ENCODE data around the gene ANO2.

Gene ANO2

DNA sequence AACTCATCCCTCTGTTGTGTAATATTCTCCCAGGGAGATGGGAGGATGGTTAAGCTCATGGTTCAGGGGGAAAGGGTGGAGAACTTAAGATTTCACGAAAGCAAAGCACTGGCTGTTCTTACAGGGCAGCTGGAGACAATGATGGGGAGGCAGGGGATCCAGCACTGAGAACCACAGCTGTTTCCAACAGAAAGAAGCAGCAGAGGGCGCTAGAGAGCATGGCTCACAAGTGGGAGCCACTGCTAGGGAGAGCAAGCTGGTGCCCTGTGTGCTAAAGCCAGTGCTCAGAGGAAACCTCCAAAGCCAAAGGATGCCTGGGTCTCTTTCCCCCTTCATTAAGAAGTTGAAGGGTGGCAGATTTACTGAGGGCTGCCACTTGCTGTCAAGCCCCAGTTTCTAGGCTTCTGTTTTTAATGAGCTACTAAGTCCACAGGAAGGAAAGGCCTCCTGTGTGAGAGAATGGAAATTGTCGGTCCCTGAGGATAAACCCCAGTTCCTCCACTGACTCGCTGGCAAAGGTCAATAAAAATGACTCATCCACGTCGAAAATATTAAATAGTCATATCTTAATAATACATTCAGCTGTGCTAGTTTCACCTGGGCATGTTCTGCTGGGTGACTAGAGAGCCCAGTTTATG, 199.7 kb downstream of the ANO2 start:
- no peak for DNase-seq (ENCODE audit: low read depth, low spot score)
- no peak overlapping the region for H3K27ac ChIP-seq

DNA sequence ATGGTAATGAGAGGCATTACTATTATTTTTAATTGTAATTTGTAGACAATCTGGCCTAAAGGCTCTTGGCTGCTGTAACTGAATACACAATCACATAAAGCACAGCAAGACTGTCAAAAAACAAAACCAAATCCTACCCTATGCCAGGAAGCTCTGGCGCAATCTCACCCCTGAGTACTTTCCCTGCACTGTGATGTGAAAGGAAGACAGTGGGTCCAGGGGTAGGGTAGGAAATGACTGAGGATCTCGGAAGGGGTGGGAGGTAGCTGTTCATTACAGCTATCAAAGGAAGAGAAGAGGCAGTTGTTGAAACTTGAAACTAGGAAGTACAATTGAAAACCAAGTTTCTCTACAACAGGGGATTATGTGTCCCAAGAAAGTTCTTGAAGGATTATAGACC, 202.8 kb downstream of the ANO2 start:
- DNase-seq (ENCODE audit: low read depth, low spot score) = no peak
- H3K27ac ChIP-seq = no peak overlapping the region

DNA sequence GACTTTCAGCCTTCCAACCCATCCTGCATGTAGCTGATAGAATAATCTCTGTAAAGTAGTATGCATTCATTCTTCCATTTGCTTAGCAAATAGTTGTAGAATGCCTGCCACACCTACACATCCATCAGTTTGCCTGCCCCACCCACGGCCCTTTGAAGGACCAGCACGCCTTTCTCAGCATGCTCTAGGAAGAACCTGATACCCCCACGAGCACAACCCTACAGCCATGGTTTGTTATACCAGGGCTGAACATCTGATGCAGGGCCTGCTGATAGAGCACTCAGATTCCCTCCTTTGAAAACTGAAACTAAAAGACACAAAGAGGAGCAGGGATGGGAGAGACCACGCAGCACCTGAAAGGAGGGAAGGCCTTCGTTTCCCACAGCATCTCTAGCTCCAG, 205.1 kb downstream of the ANO2 start:
- no peak overlapping the region for H3K27ac ChIP-seq
- DNase-seq (ENCODE audit: low read depth, low spot score) = no peak

DNA sequence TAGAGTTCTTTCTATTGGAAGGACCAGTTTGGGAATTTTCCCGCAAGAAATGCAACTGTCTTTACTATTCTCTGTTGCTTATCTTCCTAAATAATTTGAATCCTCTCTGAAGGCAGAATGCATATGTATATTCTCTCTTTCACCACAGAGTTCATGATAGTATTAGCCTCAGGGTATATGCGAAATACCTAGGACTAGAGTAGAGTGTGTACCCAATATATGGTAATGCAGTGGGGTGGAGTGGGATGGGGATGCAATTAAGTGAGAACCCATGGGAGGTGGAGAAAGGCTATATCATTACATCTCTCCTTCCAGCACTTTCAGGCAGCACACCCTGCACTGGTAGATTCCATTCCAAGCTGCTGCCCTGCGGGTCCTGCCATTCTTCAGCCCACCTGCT, 207.3 kb downstream of the ANO2 start:
- no peak overlapping the region for H3K27ac ChIP-seq
- DNase-seq (ENCODE audit: low read depth, low spot score) = no peak

DNA sequence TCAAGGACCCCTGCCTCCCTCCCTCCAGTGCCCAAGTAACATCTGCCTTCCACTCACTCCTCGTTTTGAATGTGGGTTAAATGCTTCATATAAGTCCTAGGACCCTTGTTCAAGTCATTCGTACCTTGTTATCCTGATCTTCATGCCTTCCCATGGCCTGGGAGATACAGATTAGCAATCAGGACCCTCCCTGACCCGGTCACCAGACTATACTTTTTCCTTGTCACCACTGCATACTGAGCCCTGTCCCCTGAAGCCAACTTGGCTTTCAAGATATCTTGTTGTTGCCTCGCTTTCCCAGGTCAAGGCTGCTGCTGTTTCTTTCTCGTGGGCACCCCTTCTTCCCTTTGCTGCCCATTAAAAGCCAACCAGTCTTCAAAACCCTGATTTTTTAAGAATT, 208.5 kb downstream of the ANO2 start:
- H3K27ac ChIP-seq = no peak overlapping the region
- no peak for DNase-seq (ENCODE audit: low read depth, low spot score)

DNA sequence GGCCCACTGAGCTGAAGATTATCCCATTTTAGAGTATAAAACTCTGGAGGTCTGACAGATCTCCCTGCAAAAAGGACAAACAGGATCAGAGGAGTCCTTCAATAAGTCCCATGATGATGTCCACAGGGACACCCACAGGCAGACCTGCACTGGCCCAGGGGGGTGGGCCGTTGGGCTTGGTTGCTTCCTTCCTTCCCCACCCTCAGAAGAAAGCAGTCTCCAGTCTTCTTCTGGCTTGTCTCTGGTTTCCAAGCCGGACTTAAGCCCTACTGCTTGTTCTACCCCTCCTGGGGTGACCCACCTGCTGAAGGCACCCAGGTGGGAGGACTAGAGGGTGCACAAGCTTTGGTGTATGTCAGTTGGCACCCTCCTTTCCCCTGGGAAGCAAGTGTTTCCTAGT, 209.0 kb downstream of the ANO2 start:
- no peak for DNase-seq (ENCODE audit: low read depth, low spot score)
- no peak overlapping the region for H3K27ac ChIP-seq

DNA sequence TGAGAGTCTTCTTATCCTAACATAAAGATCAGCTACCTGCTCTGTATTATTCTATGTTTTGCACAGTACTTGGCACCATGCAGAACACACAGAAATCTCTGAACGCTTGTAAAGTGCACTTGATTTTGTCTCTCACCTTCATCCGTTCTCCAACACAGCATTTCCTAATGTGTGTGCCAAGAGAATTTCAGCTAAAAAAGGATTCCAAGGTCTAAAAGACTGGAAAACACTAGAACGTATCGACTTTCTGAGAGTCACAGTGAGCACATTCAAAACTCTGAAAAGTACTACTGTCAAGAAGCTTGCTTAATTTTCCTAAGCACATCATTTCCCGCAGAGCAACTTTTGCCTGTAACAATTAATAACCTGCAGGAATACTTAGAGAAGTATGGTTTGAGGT, 211.1 kb downstream of the ANO2 start:
- DNase-seq (ENCODE audit: low read depth, low spot score) = no peak
- H3K27ac ChIP-seq = no peak overlapping the region

DNA sequence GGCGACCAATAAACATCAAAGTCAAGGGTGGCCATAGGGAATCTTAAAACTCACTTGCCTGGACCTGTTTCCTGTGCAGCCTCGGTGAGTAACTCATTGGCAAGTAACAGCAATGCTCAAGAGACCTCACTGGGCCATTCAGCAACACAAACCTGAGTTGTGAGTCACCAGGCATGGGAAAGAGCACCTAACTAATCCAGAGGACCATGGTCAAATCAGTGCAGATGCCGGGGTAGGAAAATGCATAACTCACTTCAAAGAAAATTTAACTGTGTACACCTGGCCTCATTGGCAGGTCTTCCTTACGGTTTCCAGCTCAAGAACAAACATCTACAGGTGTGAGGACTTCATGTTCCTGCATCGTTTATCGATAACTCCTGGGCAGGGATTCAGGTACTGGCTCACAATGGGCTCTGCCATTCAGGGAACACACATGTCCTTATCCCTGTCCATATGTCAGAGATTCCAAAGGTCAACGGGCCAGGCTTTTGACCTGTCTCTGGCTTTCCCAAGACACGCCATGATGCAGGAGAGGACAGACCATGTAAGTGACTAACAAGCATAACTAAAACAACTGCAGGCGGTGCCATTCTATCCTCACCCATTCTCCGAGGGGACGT, 211.8 kb downstream of the ANO2 start:
- peak; percentile 92 for DNase-seq (ENCODE audit: low read depth, low spot score)
- peak overlapping the region; percentile 54 for H3K27ac ChIP-seq

DNA sequence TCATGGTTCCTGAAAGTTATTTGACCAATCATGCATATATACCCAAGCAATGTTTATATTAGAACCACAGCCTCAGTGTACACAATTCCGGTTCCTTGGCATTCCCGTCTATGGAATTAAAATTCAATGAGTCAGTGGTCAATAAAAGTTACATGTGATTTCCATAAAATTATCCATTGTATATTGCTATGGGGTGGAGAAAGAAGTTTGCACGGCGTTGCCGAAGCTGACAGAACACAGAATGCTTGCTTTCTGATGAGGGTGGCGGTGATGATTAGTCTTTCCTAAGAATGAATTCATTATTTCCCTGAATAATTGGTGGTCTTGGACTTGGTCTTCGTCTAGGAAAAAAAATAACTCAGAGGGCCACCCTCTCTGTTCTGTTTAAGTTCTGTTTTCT, 214.1 kb downstream of the ANO2 start:
- no peak overlapping the region for H3K27ac ChIP-seq
- DNase-seq (ENCODE audit: low read depth, low spot score) = no peak

DNA sequence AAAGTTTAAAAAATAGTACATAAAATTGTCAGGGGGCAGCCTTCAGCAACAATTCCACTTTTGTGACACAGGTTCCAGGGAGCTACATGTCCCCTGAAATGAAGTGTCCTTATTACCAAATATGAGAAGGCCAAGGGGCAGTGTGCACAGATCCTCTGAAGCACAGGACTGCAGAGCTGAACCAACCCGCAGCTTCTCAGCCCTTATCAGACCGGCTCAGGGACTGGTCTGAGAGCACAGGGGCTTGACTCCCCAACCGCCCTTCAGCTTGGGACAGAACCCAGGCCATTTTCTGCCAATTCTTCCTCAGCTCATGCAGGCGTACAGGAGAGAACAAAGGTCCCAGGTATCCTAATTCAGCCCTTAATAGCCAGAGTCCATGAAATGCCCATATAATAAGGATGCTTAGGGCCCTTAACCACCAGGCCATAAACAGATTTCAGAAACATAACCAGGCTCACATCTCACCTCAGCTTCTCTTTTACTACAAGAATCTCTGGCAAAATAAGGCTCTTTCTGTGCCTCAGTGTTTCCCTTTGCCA, 221.3 kb downstream of the ANO2 start:
- DNase-seq (ENCODE audit: low read depth, low spot score) = no peak

DNA sequence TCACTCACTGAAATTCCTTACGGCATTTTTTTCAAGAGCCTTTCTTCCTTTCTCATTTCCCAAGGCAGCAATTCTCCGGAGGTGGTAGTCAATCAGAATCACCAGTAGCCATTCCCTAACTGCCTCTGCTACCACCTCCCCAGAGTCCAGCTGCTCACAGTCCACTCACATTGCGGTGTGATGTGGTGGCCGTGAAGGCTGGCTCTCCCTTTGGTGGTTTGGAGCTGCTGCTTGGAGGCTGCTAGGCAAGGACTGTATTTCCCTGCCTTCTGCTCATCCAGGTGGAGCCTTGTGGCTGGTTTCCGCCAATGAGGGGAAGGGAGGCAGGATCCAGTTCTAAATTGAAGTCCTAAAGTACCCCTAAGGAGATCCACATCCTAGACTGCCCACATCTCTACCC, 222.0 kb downstream of the ANO2 start:
- H3K27ac ChIP-seq = no peak overlapping the region
- DNase-seq (ENCODE audit: low read depth, low spot score) = no peak

More for the DNA sequence above, 221.3 kb downstream of the ANO2 start:
- no peak overlapping the region for H3K27ac ChIP-seq

DNA sequence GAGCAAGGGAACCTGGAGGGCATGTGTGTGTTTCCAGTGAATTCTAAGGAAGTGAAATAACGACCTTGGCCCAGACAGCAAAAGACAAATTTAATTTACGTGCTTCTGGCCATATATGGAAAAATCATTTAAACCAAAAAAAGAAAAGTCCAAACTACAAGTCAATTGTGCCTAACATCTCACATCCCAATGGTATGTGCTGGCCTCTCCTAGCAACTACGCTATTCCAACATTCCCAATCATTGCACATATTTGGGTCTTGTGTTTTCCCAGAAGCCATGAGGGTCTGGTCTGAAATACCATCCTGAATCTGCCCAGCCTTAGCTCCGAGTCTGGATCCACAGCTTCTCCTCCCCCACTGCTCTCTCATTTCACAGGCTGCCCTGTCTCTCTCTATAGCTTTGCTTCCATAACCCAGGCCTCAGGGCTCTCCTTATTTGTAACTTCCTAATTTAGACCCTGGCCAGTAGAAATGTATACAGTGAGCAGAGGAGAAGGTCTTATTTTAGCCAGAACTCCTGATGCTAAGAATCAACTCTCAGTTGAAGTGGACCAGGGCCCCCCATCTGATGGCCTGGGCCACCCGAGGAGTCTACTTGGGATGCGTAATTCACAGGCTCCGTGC, 224.6 kb downstream of the ANO2 start:
- no peak overlapping the region for H3K27ac ChIP-seq
- DNase-seq (ENCODE audit: low read depth, low spot score) = no peak

DNA sequence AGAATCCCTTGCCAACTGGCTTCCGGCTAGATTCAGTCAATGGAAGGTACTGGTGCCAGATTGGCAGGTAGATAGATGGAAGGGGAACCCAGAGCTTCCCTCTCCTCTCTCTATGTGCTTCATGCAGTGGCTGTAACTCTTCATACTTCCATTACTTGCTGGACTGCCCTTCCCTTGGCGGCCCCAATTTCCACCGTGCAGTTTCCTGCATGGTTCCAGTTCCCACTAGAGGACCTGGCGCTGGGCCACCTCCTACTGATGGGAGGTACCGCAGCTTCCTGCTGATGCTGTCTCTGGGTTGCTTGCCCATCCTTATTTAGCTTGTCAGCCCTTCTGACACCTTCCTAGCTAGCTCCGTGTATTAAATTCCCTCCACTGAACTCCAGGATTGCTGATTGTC, 226.4 kb downstream of the ANO2 start:
- no peak overlapping the region for H3K27ac ChIP-seq
- no peak for DNase-seq (ENCODE audit: low read depth, low spot score)

DNA sequence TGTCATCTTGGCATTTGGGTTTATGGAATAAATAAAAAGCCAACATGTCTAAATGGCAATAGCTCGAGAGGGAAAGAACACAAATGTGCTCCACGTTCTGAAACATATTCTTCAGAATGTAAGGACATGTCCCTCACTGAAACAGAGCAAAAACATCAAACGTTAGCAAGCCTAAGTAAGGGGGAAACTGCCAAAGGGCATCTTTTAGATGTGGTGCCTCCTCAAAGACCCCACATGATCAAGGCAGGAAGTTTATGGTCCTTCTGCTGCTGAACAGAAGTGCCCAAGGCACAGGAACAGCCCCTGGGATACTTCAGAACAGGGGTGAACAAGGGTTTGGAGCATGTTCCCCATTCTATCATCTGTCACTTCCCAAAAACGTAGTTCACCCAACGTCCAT, 227.0 kb downstream of the ANO2 start:
- DNase-seq (ENCODE audit: low read depth, low spot score) = no peak

DNA sequence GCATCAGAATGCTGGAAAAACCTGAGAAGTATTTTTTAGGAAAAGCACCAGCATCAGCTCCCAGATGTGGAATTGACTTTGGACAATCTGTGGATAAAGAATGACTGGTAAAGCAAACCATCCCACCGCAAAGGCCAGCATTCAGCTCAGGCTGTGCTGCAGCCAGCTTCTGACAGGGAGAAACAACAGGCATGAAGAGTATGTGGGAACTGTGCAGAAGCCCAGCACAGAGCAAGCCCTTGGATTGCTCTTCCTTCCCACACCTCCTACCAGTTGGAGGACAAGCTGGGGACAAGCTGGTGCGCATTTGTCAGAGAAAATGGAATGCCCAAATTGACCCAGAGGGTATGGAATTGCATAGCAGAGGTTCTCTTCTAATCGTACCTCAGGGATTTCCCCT, 228.1 kb downstream of the ANO2 start:
- H3K27ac ChIP-seq = no peak overlapping the region
- DNase-seq (ENCODE audit: low read depth, low spot score) = no peak

More for the DNA sequence above, 227.0 kb downstream of the ANO2 start:
- H3K27ac ChIP-seq = no peak overlapping the region

DNA sequence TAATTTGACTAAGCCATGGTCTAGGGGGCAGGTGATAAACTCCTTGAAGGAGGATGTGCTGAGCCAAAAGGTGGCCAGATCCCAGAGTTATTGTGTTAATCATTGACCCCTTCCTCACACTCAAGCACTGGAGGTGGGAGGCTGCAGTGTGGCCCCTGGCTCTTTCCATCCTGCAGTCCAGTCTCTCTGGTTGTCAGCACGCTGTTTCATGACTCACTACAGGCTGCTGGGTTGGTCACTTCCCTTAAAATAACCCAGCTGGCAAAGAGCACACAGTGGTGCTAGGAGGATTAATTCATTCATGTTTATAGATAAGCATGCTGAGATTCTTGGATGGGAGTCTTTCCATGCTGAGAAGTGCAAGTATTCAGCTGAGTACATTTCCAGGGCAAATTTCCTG, 228.9 kb downstream of the ANO2 start:
- no peak overlapping the region for H3K27ac ChIP-seq
- DNase-seq (ENCODE audit: low read depth, low spot score) = no peak

DNA sequence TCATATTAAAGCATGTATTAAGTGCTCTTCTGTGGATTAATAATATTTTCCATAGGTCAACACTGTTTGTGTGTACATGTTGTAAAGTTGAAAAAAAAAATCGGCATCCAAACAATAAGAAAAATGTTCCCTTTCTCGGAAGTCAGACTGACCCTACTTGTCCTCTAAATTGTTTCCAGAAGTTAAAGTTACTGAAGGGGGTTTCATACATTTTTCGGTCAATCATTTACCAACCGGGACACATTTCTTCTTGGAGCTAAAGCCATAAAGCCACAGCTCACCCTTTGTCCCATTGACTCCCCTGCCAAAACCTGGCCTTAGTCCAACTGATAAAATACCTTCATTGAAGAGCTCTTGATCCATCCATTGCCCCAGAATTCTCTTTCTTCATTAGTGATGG, 230.0 kb downstream of the ANO2 start:
- H3K27ac ChIP-seq = no peak overlapping the region
- no peak for DNase-seq (ENCODE audit: low read depth, low spot score)

DNA sequence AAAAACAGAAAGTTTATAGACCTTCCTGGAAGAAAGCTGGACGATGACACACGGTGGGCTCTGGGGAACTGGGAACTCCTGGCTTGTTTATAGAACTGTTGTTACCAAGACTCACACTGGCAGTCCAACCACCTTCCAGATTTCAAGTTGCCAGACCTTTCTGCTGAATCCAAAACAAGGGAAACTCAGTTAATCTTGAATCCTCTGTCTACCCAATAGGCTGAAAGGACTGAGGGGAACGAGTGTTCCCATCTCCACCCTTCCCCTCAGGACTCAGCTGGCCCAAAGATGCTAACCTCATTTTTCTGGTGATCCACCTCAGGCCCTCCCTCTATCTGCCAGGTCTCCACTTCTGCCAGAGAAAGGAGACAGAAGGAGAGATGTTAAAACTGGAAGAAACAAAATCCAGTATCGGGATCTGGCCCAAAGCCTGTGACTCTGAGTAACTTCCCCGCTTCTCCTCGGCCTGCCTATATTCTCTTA, 231.4 kb downstream of the ANO2 start:
- no peak for DNase-seq (ENCODE audit: low read depth, low spot score)
- no peak overlapping the region for H3K27ac ChIP-seq

DNA sequence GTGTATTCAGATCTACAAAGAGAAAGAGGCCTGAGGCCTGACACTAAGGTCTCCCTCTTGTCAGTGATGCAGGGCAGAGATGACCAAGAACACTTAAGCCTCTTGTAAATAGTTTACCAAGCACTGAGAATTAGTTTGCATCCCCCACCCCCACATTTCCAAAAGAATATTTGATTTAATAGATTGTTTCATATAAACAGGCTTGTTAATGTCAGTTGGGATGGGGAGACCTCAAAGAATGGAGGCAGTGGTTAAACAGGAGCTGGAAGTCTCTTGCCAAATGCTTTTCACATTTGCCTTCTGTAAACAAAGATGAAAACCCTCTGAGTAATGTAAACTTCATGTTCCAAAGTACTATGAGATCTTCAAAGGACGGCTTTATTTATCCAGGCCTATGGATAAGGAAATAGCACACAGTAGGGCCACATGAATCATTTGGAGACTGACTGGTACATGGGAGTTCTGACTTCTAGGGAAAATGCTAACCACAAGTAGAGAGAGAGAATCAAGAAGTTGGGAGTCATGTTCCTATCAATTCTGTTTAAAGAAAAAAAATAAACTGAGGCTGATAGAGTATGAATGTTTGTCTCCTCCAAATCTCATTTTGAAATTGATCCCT, 234.7 kb downstream of the ANO2 start:
- DNase-seq (ENCODE audit: low read depth, low spot score) = no peak
- H3K27ac ChIP-seq = no peak overlapping the region

DNA sequence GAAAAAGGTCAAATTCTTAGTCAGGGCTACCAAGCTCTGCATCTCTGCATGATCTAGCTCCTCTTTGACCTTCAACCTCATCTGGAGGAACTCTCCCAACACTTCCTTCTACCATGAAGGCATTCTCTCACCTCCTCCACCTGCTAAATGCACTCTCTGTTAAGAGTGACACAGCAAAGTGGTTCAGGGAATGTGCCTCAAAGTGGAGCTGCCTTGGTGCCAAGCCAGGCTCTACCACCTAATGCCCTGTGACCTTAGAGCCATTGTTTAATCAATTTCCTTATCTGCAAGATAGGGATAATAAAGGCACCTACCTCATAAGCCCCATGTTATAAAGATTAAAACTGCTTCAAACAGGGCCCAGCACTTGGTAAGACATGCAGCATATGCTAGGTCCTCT, 236.7 kb downstream of the ANO2 start:
- DNase-seq (ENCODE audit: low read depth, low spot score) = no peak
- no peak overlapping the region for H3K27ac ChIP-seq

DNA sequence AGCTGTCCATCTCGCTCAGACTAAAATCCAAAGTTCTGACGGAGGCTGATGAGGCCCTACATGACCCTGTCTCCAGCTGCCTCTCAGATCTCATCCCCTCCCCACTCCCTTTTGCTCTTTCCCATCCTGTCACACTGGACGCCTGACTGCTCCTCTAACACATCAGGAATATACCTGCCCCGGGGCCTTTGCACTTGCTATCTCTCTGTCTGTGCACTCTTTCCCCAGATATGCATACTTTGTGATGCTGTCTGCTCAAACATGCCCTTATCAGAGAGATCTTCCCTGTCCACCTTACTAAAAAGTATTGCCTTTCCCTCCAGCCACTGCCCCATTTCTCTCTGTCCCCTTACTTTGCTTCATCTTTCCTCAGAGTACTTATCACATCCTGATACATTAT, 238.8 kb downstream of the ANO2 start:
- no peak overlapping the region for H3K27ac ChIP-seq
- DNase-seq (ENCODE audit: low read depth, low spot score) = no peak

All from epithelial cell of prostate (primary cell).